HG03457 (cell line): ENCODE measurements around the gene SPSB2.

Source experiments
- ATAC-seq: cut with Tn5 transposase; IDR thresholded peaks from one replicate; pipeline ENCODE4 v1.9.1; 2021; ENCODE audit warnings: moderate number of reproducible peaks; ENCODE audit not compliant: unreplicated experiment

The SPSB2 gene

DNA sequence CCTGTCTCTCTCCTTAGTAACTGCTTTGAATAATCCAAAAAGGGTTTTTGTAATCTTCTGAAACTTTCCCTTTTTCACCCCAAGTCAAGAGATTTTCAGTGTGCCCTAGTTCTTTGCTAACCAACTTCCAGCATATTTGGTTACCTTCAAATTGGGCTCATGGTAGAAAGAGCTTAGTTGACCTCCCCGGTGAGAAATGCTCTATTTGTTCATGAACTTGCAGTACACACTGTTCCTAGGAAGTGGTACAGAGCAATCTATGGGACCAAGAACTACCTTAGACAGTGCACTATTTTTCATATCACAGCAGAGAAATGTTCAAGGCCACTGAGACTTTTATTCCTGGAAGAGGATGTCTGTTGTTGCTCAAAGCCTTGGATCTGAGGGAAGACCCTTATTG lies 19.5 kb downstream of the SPSB2 start:
- ATAC-seq: no peak

DNA sequence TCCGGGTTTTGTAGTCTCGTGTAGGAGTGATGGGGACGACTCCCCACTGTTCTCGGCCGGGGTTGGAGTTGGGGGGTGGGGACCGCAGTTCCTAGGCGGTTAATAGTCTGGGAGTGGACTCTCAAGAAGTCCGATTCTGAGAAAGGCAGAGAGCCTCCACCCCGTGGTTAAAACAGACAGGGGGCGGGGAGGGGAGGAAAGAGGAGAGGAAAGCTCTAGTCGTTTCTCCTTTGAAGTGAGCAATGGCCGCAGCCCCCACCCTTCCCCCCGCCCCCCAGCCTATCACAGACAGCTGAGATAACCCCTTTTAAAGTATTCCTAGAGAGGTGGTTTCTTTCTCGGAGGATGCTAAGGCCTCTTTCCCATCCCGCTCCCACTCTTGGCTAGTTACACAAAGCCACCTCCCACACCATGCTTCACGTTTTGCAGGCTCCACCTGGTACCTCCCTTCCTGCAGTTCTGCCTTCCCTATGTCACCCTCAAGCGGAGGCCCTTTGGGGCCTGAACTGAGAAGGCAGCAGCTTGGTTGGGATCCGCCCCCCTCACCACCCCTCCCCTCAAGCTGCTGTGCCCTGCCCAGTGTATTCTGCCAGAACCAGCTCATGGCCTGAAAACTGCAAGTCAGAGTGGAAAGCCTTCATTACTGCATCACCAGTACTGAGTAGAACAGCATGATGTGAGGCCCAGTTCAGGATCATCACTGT lies 20.3 kb downstream of the SPSB2 start:
- no peak for ATAC-seq

DNA sequence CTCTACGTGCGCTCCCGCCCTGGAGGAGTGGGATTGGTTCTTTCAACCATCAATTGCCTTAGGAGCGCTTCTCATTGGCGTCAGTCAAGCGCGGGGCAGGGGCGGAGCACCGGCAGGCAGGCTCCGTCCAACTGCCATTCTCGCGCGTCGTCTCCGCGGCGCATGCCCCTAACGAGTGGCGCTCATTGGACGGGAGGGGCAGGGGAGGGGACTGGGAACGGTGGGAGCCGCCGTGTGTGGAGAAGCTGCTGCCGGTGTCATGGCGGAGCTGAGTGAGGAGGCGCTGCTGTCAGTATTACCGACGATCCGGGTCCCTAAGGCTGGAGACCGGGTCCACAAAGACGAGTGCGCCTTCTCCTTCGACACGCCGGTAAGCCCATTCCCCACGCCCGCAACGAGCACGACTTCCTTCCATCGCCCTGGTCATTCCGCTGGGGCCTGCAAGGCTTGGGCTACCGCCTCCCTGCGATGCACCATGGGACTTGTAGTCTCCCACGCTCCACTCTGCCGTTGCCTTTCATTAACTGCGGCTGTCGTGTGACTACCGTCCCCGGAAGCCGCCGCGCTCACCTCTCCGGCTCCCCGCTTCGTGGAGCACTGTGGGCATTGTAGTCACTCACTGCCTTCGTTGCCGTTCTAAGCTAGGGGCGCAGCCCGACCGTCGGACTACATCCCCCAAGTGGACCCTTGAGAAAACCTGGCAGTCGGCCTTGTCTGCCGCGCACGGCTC lies 21.0 kb downstream of the SPSB2 start, which contains the start of gene USP5:
TSS of gene USP5 (plus strand) at position 230 of the 730 bp plus-strand sequence. CDS start at position 260, 30 bp downstream.
- ATAC-seq: peak; percentile 61

DNA sequence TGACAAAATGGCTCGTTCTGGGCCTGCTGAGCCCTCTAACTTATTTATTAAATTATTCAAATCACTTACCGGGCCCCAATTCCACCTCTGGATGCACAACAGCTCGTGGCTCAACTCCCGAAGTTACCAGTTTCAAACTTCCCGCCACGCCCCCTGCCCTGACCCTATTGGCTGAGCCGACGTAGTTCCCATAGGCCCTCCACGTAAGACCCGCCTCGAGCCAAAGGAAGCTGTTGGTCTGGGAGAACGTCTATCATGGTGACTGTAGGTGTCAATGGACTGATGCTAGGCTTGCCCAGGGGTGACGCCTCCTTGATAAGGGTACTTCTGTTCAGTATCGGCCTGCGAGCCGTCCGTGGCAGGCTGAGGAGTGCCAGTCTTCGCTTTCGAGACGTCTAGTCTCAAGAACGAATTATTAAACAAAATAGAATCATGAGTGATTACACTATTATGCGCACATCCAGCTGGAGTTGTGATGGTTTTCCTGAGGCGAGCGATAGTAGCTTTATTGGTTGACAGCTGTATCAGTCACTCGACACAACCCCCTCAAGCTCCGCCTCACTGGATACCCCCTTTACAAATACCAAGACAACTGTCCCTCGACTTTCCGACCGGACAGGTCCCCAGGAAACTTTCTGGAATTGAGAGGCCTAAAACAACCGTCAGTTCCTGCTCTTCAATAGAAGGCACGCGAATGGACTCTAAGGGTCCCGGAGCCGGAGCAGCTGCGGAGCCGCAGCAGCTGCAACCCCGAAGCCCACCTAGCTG lies 21.8 kb downstream of the SPSB2 start, which contains the start of gene CDCA3:
TSS of gene CDCA3 (minus strand) at position 134 of the 768 bp plus-strand sequence. CDS start 334 bp downstream, outside the sequence.
- ATAC-seq: peak; percentile 29

DNA sequence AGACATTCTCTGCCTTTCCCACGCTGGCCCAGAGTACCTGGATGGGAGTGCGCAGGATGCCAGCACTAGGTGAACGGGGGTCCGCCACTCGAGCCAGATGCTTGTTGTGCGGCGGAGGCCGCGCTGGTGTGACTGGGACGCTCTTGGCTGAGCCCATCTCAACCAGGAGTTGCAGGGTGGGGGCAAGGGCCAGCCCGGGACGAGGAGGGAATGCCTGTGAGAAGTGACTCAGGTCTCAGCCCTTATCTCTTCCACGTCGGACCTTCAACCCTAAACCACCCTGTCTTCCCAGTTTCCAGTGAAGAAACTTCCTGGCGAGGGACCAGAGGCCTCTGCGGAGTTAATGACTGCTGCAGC lies 22.3 kb downstream of the SPSB2 start:
- ATAC-seq: no peak

DNA sequence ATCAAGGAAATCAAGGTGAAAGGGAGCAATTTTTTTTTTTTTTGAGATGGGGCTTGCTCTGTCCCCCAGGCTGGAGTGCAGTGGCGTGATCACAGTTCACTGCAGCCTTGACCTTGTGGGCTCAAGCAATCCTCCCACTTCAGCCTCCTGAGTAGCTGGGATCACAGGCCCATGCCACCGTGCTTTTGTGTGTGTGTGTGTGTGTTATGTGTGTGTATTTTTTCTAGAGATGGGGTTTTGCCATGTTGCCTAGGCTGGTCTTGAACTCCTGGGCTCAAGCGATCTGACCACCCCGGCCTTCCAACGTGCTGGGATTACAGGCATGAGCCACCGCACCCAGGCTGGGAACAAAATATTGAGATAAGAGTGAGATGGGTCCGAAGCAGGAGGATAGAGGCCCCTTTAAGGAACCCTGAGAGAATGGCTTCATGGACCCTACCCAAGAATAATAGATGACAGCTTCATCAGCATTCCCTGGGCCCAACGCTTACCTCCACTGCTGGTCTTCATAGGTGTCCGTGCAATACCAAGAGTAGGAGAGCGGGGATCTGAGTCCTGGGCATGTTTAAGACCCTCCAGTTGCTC lies 23.0 kb downstream of the SPSB2 start:
- ATAC-seq: no peak

DNA sequence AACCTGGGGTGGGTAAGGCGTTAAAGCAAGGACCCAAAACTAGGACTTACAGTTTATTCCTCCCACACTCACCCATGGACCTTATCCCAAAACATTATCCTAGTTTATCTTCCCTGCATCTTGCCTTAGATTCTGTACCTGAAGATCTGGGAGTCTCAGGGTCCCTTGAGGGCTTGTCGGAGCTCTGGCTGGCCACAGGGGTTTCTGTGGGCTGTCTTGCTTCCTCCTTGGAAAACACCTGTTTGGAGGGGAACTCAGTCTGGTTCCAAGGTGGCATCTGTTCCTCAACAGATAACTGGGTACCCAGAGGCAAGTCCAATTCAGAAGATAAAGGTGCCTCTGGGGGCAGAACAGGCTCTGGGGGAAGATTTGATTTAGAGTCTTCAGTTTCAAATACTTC lies 23.7 kb downstream of the SPSB2 start:
- no peak for ATAC-seq

DNA sequence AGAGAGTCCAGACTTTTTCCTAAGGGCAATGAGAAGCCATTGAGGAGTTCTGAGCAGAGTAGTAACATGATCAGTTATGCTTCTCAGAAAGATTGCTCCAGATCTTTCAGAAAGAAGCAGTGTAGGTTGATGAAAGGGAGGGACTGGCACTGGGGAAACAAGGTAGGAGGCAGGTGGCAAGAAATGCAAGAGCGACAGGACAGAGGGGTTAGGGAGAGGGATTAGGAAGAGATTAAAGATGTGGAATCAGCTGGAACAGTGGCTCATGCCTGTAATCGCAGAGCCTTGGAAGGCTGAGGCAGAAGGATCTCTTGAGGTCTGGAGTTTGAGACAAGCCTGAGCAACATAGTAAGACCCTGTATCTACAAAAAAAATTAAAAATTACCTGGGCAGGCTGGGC lies 25.4 kb downstream of the SPSB2 start:
- no peak for ATAC-seq

DNA sequence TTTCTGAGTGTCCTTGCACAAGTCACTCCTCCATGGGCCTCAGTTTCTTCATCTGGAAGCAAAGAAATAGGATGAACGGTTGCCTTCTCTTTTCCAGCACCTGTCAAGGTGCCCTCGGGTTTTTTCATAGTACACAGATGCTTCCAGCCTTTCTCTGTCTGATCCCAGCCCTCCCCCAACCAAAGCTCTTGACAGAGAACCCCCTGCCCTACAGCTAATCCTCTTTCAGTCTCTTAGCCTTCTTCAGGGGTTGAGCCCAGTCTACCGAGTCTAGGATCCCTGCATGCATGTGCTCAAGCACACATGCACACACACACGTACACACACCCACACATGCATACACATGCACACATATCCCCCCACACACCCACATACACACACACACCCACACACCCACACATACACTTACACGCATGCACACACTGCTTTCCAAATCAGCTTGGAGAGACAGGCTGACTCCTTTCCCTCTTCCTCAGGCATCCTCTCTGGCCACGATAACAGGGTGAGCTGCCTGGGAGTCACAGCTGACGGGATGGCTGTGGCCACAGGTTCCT lies 26.7 kb downstream of the SPSB2 start:
- no peak for ATAC-seq

DNA sequence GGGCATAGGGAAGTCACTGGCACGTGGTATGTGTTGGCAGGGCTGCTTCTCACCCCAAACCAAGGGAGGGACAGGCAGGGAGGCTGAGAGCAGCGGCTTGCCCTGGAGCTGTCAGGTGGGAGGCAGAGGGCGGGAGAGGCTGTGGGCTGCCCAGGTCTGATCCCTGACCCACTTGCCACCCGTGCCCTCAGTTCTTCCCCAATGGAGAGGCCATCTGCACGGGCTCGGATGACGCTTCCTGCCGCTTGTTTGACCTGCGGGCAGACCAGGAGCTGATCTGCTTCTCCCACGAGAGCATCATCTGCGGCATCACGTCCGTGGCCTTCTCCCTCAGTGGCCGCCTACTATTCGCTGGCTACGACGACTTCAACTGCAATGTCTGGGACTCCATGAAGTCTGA lies 27.7 kb downstream of the SPSB2 start:
- ATAC-seq: no peak

DNA sequence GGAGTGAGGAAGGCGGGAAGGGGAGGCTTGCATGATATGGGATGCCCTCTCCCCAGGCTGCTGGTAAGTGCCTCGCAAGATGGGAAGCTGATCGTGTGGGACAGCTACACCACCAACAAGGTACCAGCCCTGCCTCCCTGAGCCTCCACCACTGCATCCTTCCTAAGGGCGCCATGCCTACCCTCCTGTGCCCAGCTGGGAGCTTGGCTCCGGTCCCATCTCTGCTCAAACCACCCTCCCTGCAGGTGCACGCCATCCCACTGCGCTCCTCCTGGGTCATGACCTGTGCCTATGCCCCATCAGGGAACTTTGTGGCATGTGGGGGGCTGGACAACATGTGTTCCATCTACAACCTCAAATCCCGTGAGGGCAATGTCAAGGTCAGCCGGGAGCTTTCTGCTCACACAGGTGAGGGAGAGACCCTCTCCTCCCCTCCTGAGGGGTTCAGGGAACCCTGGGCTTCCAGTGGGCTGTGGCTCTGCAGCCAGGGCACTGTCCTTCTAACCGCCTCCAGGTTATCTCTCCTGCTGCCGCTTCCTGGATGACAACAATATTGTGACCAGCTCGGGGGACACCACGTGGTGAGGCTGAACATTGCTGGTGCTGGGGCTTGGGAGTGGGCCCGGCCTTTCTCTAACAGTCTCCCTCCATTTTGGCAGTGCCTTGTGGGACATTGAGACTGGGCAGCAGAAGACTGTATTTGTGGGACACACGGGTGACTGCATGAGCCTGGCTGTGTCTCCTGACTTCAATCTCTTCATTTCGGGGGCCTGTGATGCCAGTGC lies 29.8 kb downstream of the SPSB2 start:
- no peak for ATAC-seq

DNA sequence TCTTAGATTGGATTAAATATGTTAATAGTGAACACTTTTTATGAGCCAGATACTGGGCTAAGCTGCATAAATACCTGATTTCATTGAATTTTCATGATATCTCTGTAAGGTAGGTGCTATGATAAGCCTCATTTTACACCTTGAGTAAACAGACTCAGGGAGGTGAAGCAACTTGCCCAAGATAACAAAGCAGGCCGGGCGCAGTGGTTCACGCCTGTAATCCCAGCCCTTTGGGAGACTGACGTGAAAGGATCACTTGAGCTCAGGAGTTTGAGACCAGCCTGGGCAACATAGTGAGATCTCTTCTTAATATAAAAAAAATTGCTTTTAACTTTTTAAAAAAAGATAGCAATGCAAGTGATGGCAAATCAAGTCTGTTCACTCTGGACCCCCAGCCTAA lies 31.0 kb downstream of the SPSB2 start:
- ATAC-seq: no peak

DNA sequence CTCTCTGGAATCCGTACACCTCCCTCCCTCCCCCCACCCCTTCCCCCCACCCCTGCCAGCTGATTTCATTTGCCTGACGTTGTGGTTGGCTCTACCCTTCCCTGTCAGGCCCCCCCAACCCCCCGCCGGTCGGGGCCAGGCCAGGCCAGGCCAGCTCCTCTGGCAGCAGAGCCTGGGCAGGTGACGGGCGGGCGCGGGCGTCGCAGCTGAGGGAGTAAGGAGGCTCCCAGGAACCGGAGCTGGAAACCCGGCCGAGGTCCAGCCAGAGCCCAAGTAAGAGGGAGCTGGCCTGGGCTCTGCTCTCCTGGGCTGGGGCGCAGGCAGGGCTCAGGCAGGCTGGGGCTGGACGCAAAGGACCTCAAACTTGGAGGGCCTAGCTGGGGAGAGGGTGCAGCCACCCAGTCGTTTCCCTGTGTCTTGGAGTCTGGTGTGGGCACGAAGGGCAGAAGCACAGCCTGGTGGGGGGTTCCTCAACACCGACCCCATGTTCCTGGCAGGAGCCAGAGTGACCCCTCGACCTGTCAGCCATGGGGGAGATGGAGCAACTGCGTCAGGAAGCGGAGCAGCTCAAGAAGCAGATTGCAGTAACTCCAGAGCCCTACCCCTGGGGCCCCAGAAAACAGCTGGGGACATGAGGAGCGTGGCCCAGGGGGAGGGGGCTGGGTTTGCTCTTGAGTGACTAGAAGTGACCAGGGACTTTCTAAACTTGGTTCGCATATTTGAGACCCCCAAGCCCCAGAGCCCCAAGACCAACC lies 32.2 kb downstream of the SPSB2 start, which contains the start of gene GNB3:
TSS of gene GNB3 (plus strand) at position 165 of the 755 bp plus-strand sequence. CDS start at position 528, 363 bp downstream.
- ATAC-seq: no peak

DNA sequence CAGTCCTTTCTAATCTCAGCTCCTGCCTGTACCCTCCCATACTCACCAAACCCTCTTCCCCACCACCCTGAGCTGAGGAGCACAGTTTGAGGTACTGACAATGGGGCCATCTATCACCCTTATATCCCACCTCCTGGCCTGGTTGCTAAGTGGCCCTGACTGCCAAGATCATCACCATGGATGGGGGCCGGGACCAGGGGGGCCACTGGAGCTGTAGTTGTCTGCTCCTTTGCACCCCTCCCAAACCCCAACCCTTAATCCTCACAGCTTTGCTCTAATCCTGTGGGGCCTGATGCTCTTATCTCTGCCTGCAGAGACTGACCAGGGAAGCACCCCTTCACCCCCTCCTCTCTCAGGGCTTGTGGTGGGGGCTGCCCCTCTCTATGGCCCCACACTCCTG lies 32.8 kb downstream of the SPSB2 start:
- ATAC-seq: no peak

DNA sequence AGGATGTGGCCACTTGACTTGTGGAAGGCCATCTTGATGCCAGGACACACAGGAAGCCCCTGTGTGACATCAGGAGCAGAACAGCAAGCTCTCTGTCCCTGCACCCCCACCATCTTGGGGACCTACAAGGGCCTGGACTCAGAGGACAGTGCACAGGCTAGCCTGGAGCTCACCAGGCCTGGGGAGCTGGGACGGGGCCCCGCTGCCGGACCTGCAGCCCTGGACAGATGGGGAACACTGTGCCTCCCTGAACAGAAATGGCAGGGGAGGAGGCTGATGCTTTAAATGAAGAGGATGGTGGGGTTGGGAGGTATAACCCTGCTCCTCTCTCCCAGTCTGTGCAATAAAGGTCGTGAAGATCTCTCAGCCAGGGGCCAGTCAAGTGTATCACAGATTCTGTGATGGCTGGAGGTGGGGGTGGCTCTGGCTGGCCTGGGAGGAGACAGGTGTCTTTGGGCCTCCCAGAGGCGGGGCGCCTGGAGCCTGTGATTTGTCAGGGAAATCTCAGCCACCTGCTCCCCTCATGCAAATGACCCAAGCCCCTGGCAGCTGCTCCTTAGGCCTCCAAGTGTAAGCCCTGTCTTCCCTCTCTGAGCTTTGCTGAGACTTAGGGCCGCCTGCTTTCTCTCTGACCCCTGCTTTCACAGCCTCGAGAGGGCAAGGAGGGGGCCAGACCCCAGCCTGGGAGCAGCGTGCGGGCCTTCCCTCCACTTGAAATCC lies 33.5 kb downstream of the SPSB2 start:
- ATAC-seq: no peak

DNA sequence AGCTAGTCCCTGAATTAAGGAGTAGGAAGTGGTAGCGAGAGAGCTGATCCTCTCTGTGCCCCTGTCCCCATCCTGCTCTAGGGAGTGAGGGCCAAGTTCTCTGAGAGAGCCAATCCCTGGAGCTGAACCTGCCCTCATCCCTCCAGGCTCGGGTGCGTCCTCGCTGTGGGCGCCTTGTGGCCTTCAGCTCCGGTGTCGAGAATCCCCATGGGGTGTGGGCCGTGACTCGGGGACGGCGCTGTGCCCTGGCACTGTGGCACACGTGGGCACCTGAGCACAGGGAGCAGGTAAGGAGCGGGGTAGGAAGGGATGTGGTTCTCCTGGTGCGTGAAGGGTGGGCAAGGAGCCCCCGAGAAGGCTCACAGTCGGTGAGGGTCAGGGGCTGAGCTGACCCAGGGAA lies 34.2 kb downstream of the SPSB2 start:
- no peak for ATAC-seq

DNA sequence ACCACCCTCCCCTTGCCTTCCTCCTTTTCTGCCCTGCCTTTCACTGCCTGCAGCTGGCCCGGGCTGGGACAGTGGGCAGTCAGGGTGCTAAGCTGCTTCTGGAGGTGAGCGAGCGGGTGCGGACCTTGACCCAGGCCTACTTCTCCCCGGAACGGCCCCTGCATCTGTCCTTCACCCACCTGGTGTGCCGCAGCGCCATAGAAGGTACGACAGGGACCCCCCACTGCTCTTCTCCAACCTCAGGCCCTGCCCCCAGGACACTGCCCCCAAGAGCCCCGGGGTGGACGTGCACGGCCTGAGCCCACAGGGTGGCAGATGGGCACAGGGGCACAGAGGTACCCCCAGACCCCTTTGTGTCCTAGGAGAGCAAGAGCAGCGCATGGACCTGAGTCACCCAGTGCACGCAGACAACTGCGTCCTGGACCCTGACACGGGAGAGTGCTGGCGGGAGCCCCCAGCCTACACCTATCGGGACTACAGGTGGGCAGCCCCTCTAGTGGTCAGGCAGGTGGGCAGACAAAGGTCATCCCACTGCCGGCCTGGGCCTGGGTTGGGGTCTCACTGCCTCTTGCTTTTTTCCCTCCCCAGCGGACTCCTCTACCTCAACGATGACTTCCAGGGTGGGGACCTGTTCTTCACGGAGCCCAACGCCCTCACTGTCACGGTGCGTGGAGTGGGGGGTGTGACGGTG lies 35.6 kb downstream of the SPSB2 start:
- ATAC-seq: no peak

DNA sequence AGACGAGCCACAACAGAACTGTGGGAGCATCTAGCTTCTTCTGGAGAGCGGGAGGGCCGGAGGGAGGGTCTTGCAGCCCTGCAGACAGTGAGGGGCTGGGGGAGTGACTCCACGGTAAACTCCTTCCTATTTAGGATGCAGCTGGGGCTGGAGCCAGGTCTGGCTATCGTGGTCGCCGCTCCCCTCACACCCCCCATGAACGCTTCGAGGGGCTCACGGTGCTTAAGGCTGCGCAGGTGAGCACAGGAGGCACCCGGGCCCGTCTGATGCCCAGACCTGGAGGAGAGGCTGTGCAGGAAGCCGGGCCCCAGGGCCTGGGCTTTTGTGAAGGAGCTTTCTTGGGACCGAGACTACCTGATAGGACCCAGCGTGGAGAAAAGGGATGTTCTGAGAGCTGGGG lies 36.3 kb downstream of the SPSB2 start:
- ATAC-seq: no peak
